ENCODE measurements around the gene GK2.

GRCh38 chr4:79366422-79366821, 41.6 kb downstream of the GK2 start:
- TF ChIP-seq POLR2A (IDR thresholded peaks at IDR 0.05; ENCODE audit: extremely low read depth, insufficient read length) = no peak
- no peak for TF ChIP-seq CTCF (IDR thresholded peaks at IDR 0.05; ENCODE audit: low read depth, low read length)
